PC-9 (cell line): Measurements from ENCODE around the gene IGF2BP2.

Experiments
- EZH2 ChIP-seq: fragments of 200-600 bp; sonication (generic); IDR thresholded peaks from 2 replicates; pipeline ENCODE4 v1.8.0; 2017; ENCODE audit warnings: antibody characterized with exemption, low read depth
- TF ChIP-seq, protein P1 (sequence below): fragments of 200-600 bp; sonication (generic); conservative IDR thresholded peaks from 2 replicates; pipeline ENCODE4 v1.6.1; 2017; ENCODE audit warnings: mixed run types, antibody characterized with exemption, mild to moderate bottlenecking, moderate library complexity

DNA sequence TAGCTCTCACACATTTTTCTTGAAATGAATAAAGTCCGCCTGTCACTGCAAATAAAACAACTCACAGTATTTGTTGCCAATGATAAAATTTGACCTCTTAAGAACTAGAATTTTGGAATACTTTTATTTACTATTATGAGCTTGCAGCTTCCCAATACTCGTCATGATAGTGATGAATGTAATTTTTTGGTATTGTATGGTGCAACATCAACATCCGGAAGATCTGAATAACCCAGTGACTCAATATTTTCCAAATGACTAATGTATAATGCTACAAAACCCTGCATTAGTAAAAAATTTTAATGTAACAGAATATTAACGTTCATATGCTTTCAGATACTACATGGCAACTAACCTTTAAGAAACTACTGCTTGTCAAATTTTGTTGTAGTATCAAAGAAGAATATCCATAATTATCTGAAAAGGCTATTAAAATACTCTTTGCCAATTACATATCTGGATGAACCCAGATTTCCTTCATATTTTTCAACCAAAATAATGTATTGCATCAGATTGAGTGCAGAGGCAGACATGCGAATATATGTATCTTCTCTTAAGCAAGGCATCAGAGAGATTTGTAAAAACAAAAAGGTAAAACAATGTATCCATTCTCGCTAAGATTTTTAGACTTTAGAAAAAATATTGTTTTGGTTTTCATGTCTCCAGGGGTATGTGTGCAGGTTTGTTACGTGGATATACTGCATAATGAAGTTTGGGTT lies 95.3 kb downstream of the IGF2BP2 start:
- TF ChIP-seq, protein P1, sequence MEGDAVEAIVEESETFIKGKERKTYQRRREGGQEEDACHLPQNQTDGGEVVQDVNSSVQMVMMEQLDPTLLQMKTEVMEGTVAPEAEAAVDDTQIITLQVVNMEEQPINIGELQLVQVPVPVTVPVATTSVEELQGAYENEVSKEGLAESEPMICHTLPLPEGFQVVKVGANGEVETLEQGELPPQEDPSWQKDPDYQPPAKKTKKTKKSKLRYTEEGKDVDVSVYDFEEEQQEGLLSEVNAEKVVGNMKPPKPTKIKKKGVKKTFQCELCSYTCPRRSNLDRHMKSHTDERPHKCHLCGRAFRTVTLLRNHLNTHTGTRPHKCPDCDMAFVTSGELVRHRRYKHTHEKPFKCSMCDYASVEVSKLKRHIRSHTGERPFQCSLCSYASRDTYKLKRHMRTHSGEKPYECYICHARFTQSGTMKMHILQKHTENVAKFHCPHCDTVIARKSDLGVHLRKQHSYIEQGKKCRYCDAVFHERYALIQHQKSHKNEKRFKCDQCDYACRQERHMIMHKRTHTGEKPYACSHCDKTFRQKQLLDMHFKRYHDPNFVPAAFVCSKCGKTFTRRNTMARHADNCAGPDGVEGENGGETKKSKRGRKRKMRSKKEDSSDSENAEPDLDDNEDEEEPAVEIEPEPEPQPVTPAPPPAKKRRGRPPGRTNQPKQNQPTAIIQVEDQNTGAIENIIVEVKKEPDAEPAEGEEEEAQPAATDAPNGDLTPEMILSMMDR: no peak
- no peak for TF ChIP-seq EZH2
